Measurements from ENCODE around the gene IKZF2. TPM values are rescaled to one million over a fixed set of nuclear protein-coding genes. Genes with fewer than 3 reads are reported as not detected.

Gene IKZF2
- total RNA-seq, 1 experiment from 2014 or later: 1.6 TPM

- ChIA-PET CTCF (no interaction called here), RAD21 (ENCODE audit: low non-redundant PET in 1 of 2, low total read pairs in 2 of 2, uncharacterized antibody in 2 of 2, unreplicated experiment in 2 of 2) (no interaction called here), POLR2A (no interaction called here)
- Histone ChIP-seq H3K4me3 (replicated peaks in 1 of 2; ENCODE audit: low read depth in 1 of 2, low read length in 2 of 2) (no peak overlapping the region), H3K27me3 (ENCODE audit: insufficient read depth, low read length) (no peaks in the 10 kb centered on the region), H3K36me3 (ENCODE audit: control insufficient read depth in 1 of 2, insufficient read depth in 2 of 2, low read length in 2 of 2) (no peaks in the 10 kb centered on the region), H2AFZ (ENCODE audit: low read depth, low read length, poor library complexity, severe bottlenecking) (no peak overlapping the region), H3K9me2 (ENCODE audit: insufficient read depth) (no peaks in the 10 kb centered on the region), H3K79me2 (ENCODE audit: insufficient read depth, low read length) (no peaks in the 10 kb centered on the region), H3K9ac (ENCODE audit: low read length) (no peak overlapping the region), H4K20me1 (ENCODE audit: insufficient read depth) (no peaks in the 10 kb centered on the region), H3K9me3 (ENCODE audit: control insufficient read depth in 1 of 2, insufficient read depth in 1 of 2, low read depth in 1 of 2, low read length in 2 of 2) (no peaks in the 10 kb centered on the region), H3K4me1 (ENCODE audit: control insufficient read depth in 1 of 2, insufficient read depth in 2 of 2, low read length in 2 of 2) (no peaks in the 10 kb centered on the region), H3K4me2 (ENCODE audit: low read length) (no peak overlapping the region), H3K27ac (ENCODE audit: low read depth, low read length) (no peak overlapping the region)
- ATAC-seq: no peak
- DNase-seq (ENCODE audit: low read depth, low spot score): no peak
- TF ChIP-seq REST (IDR thresholded peaks at IDR 0.05; ENCODE audit: low read depth) (no peak), CEBPB (IDR thresholded peaks at IDR 0.05; ENCODE audit: low read depth) (no peak), ZFX (IDR thresholded peaks at IDR 0.05) (no peak), CBX3 (IDR thresholded peaks at IDR 0.05; ENCODE audit: low read depth) (no peak), TCF7L2 (IDR thresholded peaks at IDR 0.05; ENCODE audit: borderline replicate concordance, extremely low read depth, insufficient read depth, insufficient read length) (no peak), POLR2A (IDR thresholded peaks at IDR 0.05; ENCODE audit: borderline replicate concordance, extremely low read depth, insufficient read depth, insufficient read length) (no peak), SIN3A (IDR thresholded peaks at IDR 0.05; ENCODE audit: low read depth) (no peak), EGR1 (IDR thresholded peaks at IDR 0.05; ENCODE audit: low read depth) (no peak), ELF1 (IDR thresholded peaks at IDR 0.05; ENCODE audit: borderline replicate concordance, low read depth) (no peak), FOSL1 (IDR thresholded peaks at IDR 0.05; ENCODE audit: low read depth) (no peak), EZH2 (IDR thresholded peaks at IDR 0.05) (no peak), ZBTB33 (IDR thresholded peaks at IDR 0.05; ENCODE audit: extremely low read depth, insufficient replicate concordance, low read length) (no peak), JUND (IDR thresholded peaks at IDR 0.05) (no peak), EZH2phosphoT487 (IDR thresholded peaks at IDR 0.05; ENCODE audit: borderline replicate concordance) (no peak), SRF (IDR thresholded peaks at IDR 0.05; ENCODE audit: low read depth) (no peak)
- intact Hi-C loops (cut with micrococcal nuclease): no loop called here
- no TSS peak for BruUV-seq (replicated peaks)
These were observed 62.0 kb downstream of the IKZF2 start for GRCh38 chr2:213089438-213089837.
